ENCODE measurements around the gene ASB1. TPM values are rescaled to one million over a fixed set of nuclear protein-coding genes. Genes with fewer than 3 reads are reported as not detected.

ASB1 gene
- total RNA-seq, 4 donors from 2014 or later: 12.4 to 19.5 (median 15.6) TPM

- intact Hi-C loops (cut with DNase I): no loop called here
Measured at GRCh38 chr2:238397356-238397755, 29.4 kb upstream of the ASB1 start.

GRCh38 chr2:238398577-238398976, 28.1 kb upstream of the ASB1 start:
- H3K4me3 ChIP-seq (replicated peaks in 1 of 3): no peak overlapping the region
- H3K36me3 ChIP-seq: peaks cover 0 to 2% of the 10 kb centered on the region in 2 donors
- H3K4me1 ChIP-seq: peaks cover 9 to 17% of the 10 kb centered on the region in 2 donors
- H3K9me3 ChIP-seq: no peaks in the 10 kb centered on the region
- H3K27me3 ChIP-seq: no peaks in the 10 kb centered on the region
- intact Hi-C loops (cut with DNase I): no loop called here
- peak; percentile 31 to 39 for DNase-seq
- H3K27ac ChIP-seq: peak overlapping the region; percentile 8 to 74 (median 51)
- no peak for TF ChIP-seq POLR2A (IDR thresholded peaks at IDR 0.05)
- no peak for TF ChIP-seq CTCF (IDR thresholded peaks at IDR 0.05)
- WGBS, 2 donors: 68 to 78% methylated on average over 6 of the region's 6 CpGs

More at GRCh38 chr2:238397356-238397755, 29.4 kb upstream of the ASB1 start:
- Histone ChIP-seq H3K9me3 (no peaks in the 10 kb centered on the region), H3K4me1 (peaks cover 9 to 17% of the 10 kb centered on the region in 2 donors), H3K36me3 (no peaks in the 10 kb centered on the region), H3K4me3 (replicated peaks in 1 of 3) (no peak overlapping the region), H3K27ac (no peak overlapping the region), H3K27me3 (no peaks in the 10 kb centered on the region)
- 89 to 94% methylated on average over 8 to 14 of the region's 14 CpGs for WGBS, 2 donors
- no peak for DNase-seq
- TF ChIP-seq CTCF (IDR thresholded peaks at IDR 0.05): no peak
- TF ChIP-seq POLR2A (IDR thresholded peaks at IDR 0.05): no peak

GRCh38 chr2:238399094-238399493, 27.6 kb upstream of the ASB1 start:
- Histone ChIP-seq H3K36me3 (peaks cover 0 to 3% of the 10 kb centered on the region in 2 donors), H3K9me3 (no peaks in the 10 kb centered on the region), H3K27ac (peak overlapping the region; percentile 8 to 74 (median 51)), H3K27me3 (no peaks in the 10 kb centered on the region), H3K4me1 (peaks cover 9 to 17% of the 10 kb centered on the region in 2 donors), H3K4me3 (replicated peaks in 1 of 3) (no peak overlapping the region)
- intact Hi-C loops (cut with DNase I): no loop called here
- no peak for DNase-seq
- 55 to 64% methylated on average over 2 of the region's 2 CpGs for WGBS, 2 donors
- TF ChIP-seq CTCF (IDR thresholded peaks at IDR 0.05) (no peak), POLR2A (IDR thresholded peaks at IDR 0.05) (no peak)

GRCh38 chr2:238401551-238401950, 25.2 kb upstream of the ASB1 start:
- Histone ChIP-seq H3K27me3 (no peaks in the 10 kb centered on the region), H3K4me1 (peaks cover 9 to 13% of the 10 kb centered on the region in 2 donors), H3K36me3 (peaks cover 0 to 3% of the 10 kb centered on the region in 2 donors), H3K9me3 (no peaks in the 10 kb centered on the region), H3K27ac (no peak overlapping the region), H3K4me3 (replicated peaks in 1 of 3) (no peak overlapping the region)
- TF ChIP-seq POLR2A (IDR thresholded peaks at IDR 0.05) (no peak), CTCF (IDR thresholded peaks at IDR 0.05) (no peak)
- 89 to 96% methylated on average over 6 to 8 of the region's 8 CpGs for WGBS, 2 donors
- intact Hi-C loops (cut with DNase I): no loop called here
- no peak for DNase-seq

GRCh38 chr2:238403632-238404405, 22.9 kb upstream of the ASB1 start:
- 93 to 95% methylated on average over 21 of the region's 21 CpGs for WGBS, 2 donors

More at GRCh38 chr2:238403632-238404405, 22.9 kb upstream of the ASB1 start:
- no peak overlapping the region for H3K27ac ChIP-seq
- no peak for DNase-seq
- H3K9me3 ChIP-seq: no peaks in the 10 kb centered on the region
- TF ChIP-seq POLR2A (IDR thresholded peaks at IDR 0.05) (no peak), CTCF (IDR thresholded peaks at IDR 0.05) (no peak)
- H3K4me1 ChIP-seq: peaks cover 4 to 7% of the 10 kb centered on the region in 2 donors
- no peaks in the 10 kb centered on the region for H3K27me3 ChIP-seq
- intact Hi-C loops (cut with DNase I): no loop called here
- no peak overlapping the region for H3K4me3 ChIP-seq (replicated peaks in 1 of 3)
- peaks cover 0 to 3% of the 10 kb centered on the region in 2 donors for H3K36me3 ChIP-seq
